ENCODE results near the gene C3orf18.

Gene C3orf18

GRCh38 chr3:50551054-50551659 is 16.4 kb downstream of the C3orf18 start:
- DNase-seq (ENCODE audit: low read depth in 2 of 2) = no peak

GRCh38 chr3:50550079-50550736 is 17.3 kb downstream of the C3orf18 start:
- DNase-seq (ENCODE audit: low read depth in 2 of 2) = no peak

GRCh38 chr3:50549226-50549625 is 18.3 kb downstream of the C3orf18 start:
- DNase-seq (ENCODE audit: low read depth in 2 of 2) = no peak

- no peak for DNase-seq (ENCODE audit: low read depth in 2 of 2)
Observed at GRCh38 chr3:50545781-50546180, 21.8 kb downstream of the C3orf18 start.

GRCh38 chr3:50542177-50543034 is 25.1 kb downstream of the C3orf18 start:
- peak in 1 of 2 experiments; percentile 3 for DNase-seq (ENCODE audit: low read depth in 2 of 2)

GRCh38 chr3:50539356-50540286 is 27.9 kb downstream of the C3orf18 start:
- no peak for DNase-seq (ENCODE audit: low read depth in 2 of 2)

GRCh38 chr3:50537421-50538129 is 30.0 kb downstream of the C3orf18 start:
- DNase-seq (ENCODE audit: low read depth in 2 of 2) = no peak

GRCh38 chr3:50536471-50537180 is 30.9 kb downstream of the C3orf18 start:
- no peak for DNase-seq (ENCODE audit: low read depth in 2 of 2)

GRCh38 chr3:50534681-50535330 is 32.7 kb downstream of the C3orf18 start:
- no peak for DNase-seq (ENCODE audit: low read depth in 2 of 2)

GRCh38 chr3:50533807-50534461 is 33.6 kb downstream of the C3orf18 start:
- no peak for DNase-seq (ENCODE audit: low read depth in 2 of 2)

GRCh38 chr3:50533316-50533715 is 34.2 kb downstream of the C3orf18 start:
- DNase-seq (ENCODE audit: low read depth in 2 of 2) = no peak

- DNase-seq (ENCODE audit: low read depth in 2 of 2) = no peak
Observed at GRCh38 chr3:50532062-50532705, 35.4 kb downstream of the C3orf18 start.

- no peak for DNase-seq (ENCODE audit: low read depth in 2 of 2)
Observed at GRCh38 chr3:50531201-50531600, 36.3 kb downstream of the C3orf18 start.

GRCh38 chr3:50530001-50530970 is 37.3 kb downstream of the C3orf18 start:
- DNase-seq (ENCODE audit: low read depth in 2 of 2) = no peak

GRCh38 chr3:50525987-50526386 is 41.6 kb downstream of the C3orf18 start:
- no peak for DNase-seq (ENCODE audit: low read depth in 2 of 2)

GRCh38 chr3:50525191-50525910 is 42.2 kb downstream of the C3orf18 start:
- no peak for DNase-seq (ENCODE audit: low read depth in 2 of 2)

- DNase-seq (ENCODE audit: low read depth in 2 of 2) = no peak
Observed at GRCh38 chr3:50524746-50525145, 42.8 kb downstream of the C3orf18 start.

All from fibroblast of skin of left biceps (primary cell).